NCI-H774 (cell line): ENCODE results near the gene NPC1.
"Not testable (repeated sequence)": the region's sequence is repeated elsewhere in the genome, so short reads cannot be mapped to it uniquely, and the experiment has no call there.

Experiments used
- DNase-seq: peaks from one replicate; lab custom pipeline; 2025; lab: John Stamatoyannopoulos, UW

Gene NPC1

GRCh38 chr18:23575309-23575651 lies 11.0 kb downstream of the NPC1 start:
- DNase-seq = no peak

GRCh38 chr18:23574611-23575308 lies 11.5 kb downstream of the NPC1 start:
- DNase-seq = no peak

GRCh38 chr18:23573626-23574431 lies 12.5 kb downstream of the NPC1 start:
- DNase-seq = no peak

GRCh38 chr18:23573020-23573419 lies 13.3 kb downstream of the NPC1 start:
- no peak for DNase-seq

GRCh38 chr18:23572570-23572969 lies 13.7 kb downstream of the NPC1 start:
- no peak for DNase-seq

- DNase-seq = no peak
Observed at GRCh38 chr18:23572012-23572411, 14.3 kb downstream of the NPC1 start.

GRCh38 chr18:23570912-23571504 lies 15.3 kb downstream of the NPC1 start:
- no peak for DNase-seq

- no peak for DNase-seq
Observed at GRCh38 chr18:23569299-23570063, 16.8 kb downstream of the NPC1 start.

GRCh38 chr18:23568281-23569138 lies 17.8 kb downstream of the NPC1 start:
- DNase-seq = no peak

GRCh38 chr18:23567671-23568070 lies 18.6 kb downstream of the NPC1 start:
- DNase-seq = no peak

- DNase-seq = no peak
Observed at GRCh38 chr18:23565916-23566547, 20.3 kb downstream of the NPC1 start.

- DNase-seq = no peak
Observed at GRCh38 chr18:23563377-23564043, 22.8 kb downstream of the NPC1 start.

- DNase-seq = no peak
Observed at GRCh38 chr18:23560186-23560585, 26.1 kb downstream of the NPC1 start.

- not testable (repeated sequence) for DNase-seq
Observed at GRCh38 chr18:23557511-23557910, 28.8 kb downstream of the NPC1 start.

GRCh38 chr18:23556145-23556780 lies 30.0 kb downstream of the NPC1 start:
- DNase-seq = no peak

GRCh38 chr18:23553887-23554286 lies 32.4 kb downstream of the NPC1 start:
- DNase-seq = no peak

- no peak for DNase-seq
Observed at GRCh38 chr18:23552505-23552904, 33.8 kb downstream of the NPC1 start.

GRCh38 chr18:23551978-23552377 lies 34.3 kb downstream of the NPC1 start:
- no peak for DNase-seq

GRCh38 chr18:23550898-23551297 lies 35.4 kb downstream of the NPC1 start:
- DNase-seq = no peak

- no peak for DNase-seq
Observed at GRCh38 chr18:23548719-23549118, 37.6 kb downstream of the NPC1 start.
